Measurements from ENCODE around the gene GXYLT2. TPM values are rescaled to one million over a fixed set of nuclear protein-coding genes. Genes with fewer than 3 reads are reported as not detected.
"Not testable (repeated sequence)": the region's sequence is repeated elsewhere in the genome, so short reads cannot be mapped to it uniquely, and the experiment has no call there.

GXYLT2 gene
- total and polyA plus RNA-seq, 2 experiments from 2014 or later, result 25.7 to 36.4 TPM

- TF ChIP-seq CTCF (IDR thresholded peaks at IDR 0.05; ENCODE audit: low read depth, low read length), result no peak
- no peak for DNase-seq (ENCODE audit: low read depth in 1 of 2, low spot score in 1 of 2)
- H3K27ac ChIP-seq, result no peak overlapping the region
Observed at GRCh38 chr3:72909591-72909990, 21.7 kb downstream of the GXYLT2 start.

GRCh38 chr3:72912532-72912931 is 24.7 kb downstream of the GXYLT2 start:
- H3K27me3 ChIP-seq, result no peaks in the 10 kb centered on the region
- no peak for TF ChIP-seq CTCF (IDR thresholded peaks at IDR 0.05; ENCODE audit: low read depth, low read length)
- H3K36me3 ChIP-seq, result peaks cover 11% of the 10 kb centered on the region
- no peak for DNase-seq (ENCODE audit: low read depth in 1 of 2, low spot score in 1 of 2)
- no peak overlapping the region for H3K4me3 ChIP-seq
- no peaks in the 10 kb centered on the region for H3K4me1 ChIP-seq (ENCODE audit: low read depth)
- no peaks in the 10 kb centered on the region for H3K9me3 ChIP-seq (ENCODE audit: low read depth)
- no peak overlapping the region for H3K27ac ChIP-seq

More at GRCh38 chr3:72909591-72909990, 21.7 kb downstream of the GXYLT2 start:
- Histone ChIP-seq H3K9me3 (ENCODE audit: low read depth) (no peaks in the 10 kb centered on the region), H3K4me1 (ENCODE audit: low read depth) (no peaks in the 10 kb centered on the region), H3K36me3 (peaks cover 11% of the 10 kb centered on the region), H3K27me3 (no peaks in the 10 kb centered on the region), H3K4me3 (no peak overlapping the region)

GRCh38 chr3:72914383-72914782 is 26.5 kb downstream of the GXYLT2 start:
- H3K27me3 ChIP-seq, result no peaks in the 10 kb centered on the region
- no peak overlapping the region for H3K27ac ChIP-seq
- no peak for DNase-seq (ENCODE audit: low read depth in 1 of 2, low spot score in 1 of 2)
- H3K9me3 ChIP-seq (ENCODE audit: low read depth), result no peaks in the 10 kb centered on the region
- no peaks in the 10 kb centered on the region for H3K4me1 ChIP-seq (ENCODE audit: low read depth)
- H3K4me3 ChIP-seq, result no peak overlapping the region
- no peak for TF ChIP-seq CTCF (IDR thresholded peaks at IDR 0.05; ENCODE audit: low read depth, low read length)
- peaks cover 3% of the 10 kb centered on the region for H3K36me3 ChIP-seq

GRCh38 chr3:72916250-72916649 is 28.4 kb downstream of the GXYLT2 start:
- Histone ChIP-seq H3K4me1 (ENCODE audit: low read depth) (no peaks in the 10 kb centered on the region), H3K4me3 (no peak overlapping the region), H3K27me3 (no peaks in the 10 kb centered on the region), H3K36me3 (no peaks in the 10 kb centered on the region), H3K27ac (no peak overlapping the region), H3K9me3 (ENCODE audit: low read depth) (no peaks in the 10 kb centered on the region)
- no peak for DNase-seq (ENCODE audit: low read depth in 1 of 2, low spot score in 1 of 2)
- TF ChIP-seq CTCF (IDR thresholded peaks at IDR 0.05; ENCODE audit: low read depth, low read length), result no peak

- H3K27me3 ChIP-seq, result no peaks in the 10 kb centered on the region
- DNase-seq (ENCODE audit: low read depth in 1 of 2, low spot score in 1 of 2), result no peak
- H3K4me3 ChIP-seq, result no peak overlapping the region
- TF ChIP-seq CTCF (IDR thresholded peaks at IDR 0.05; ENCODE audit: low read depth, low read length), result no peak
- H3K9me3 ChIP-seq (ENCODE audit: low read depth), result no peaks in the 10 kb centered on the region
- H3K27ac ChIP-seq, result no peak overlapping the region
- H3K36me3 ChIP-seq, result no peaks in the 10 kb centered on the region
- no peaks in the 10 kb centered on the region for H3K4me1 ChIP-seq (ENCODE audit: low read depth)
Observed at GRCh38 chr3:72919520-72919919, 31.7 kb downstream of the GXYLT2 start.

- H3K9me3 ChIP-seq (ENCODE audit: low read depth), result no peaks in the 10 kb centered on the region
- H3K27me3 ChIP-seq, result no peaks in the 10 kb centered on the region
- no peak for DNase-seq (ENCODE audit: low read depth in 1 of 2, low spot score in 1 of 2)
- H3K36me3 ChIP-seq, result no peaks in the 10 kb centered on the region
- no peaks in the 10 kb centered on the region for H3K4me1 ChIP-seq (ENCODE audit: low read depth)
- H3K27ac ChIP-seq, result no peak overlapping the region
- peak; percentile 17 for TF ChIP-seq CTCF (IDR thresholded peaks at IDR 0.05; ENCODE audit: low read depth, low read length)
- H3K4me3 ChIP-seq, result no peak overlapping the region
Observed at GRCh38 chr3:72924055-72924454, 36.2 kb downstream of the GXYLT2 start.

GRCh38 chr3:72928781-72929735 is 41.2 kb downstream of the GXYLT2 start:
- not testable (repeated sequence) for H3K4me1 ChIP-seq (ENCODE audit: low read depth); H3K9me3 ChIP-seq (ENCODE audit: low read depth); H3K27me3 ChIP-seq; H3K4me3 ChIP-seq; DNase-seq (ENCODE audit: low read depth in 1 of 2, low spot score in 1 of 2); H3K27ac ChIP-seq; H3K36me3 ChIP-seq
